GM19035 (cell line): ENCODE data around the gene PLCB1.

Experiments used
- ATAC-seq: cut with Tn5 transposase; IDR thresholded peaks from one replicate; pipeline ENCODE4 v1.9.1; 2021; ENCODE audit not compliant: unreplicated experiment

PLCB1 gene

DNA sequence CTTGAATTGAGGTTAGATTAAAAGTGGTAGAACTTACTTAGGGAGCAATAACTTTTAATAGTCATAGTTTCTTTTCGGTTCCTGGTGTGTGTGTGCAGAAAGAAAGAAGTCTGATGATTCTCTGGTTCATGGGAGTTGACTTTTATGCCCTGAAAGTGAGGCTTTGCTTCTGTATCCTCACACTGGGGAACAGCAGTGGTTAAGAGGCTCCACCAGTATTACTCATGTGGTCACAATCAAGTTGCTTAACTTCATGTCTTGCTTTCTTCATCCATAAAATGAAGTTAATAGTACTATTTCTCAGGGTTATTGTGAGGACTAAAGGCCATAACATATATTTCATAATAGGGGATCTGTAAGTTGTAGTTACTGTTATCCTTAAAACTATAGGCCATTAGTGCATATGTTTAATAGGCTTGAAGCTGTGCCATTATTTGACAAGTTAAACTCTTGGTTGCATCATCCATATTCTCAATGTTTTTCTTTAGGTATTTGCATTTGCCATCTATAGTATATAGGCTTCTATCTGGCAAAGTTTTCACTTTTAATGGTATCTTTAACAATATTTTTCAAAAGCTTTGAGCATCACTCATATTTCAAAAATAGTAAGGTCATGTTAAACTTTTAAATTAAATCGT, 262.4 kb downstream of the PLCB1 start:
- ATAC-seq, result peak; percentile 68

- no peak for ATAC-seq
Observed at GRCh38 chr20:8395956-8396355, 263.9 kb downstream of the PLCB1 start.

- no peak for ATAC-seq
Observed at GRCh38 chr20:8398263-8399051, 266.4 kb downstream of the PLCB1 start.

- peak; percentile 98 for ATAC-seq
Observed at GRCh38 chr20:8399947-8400346, 267.9 kb downstream of the PLCB1 start.

DNA sequence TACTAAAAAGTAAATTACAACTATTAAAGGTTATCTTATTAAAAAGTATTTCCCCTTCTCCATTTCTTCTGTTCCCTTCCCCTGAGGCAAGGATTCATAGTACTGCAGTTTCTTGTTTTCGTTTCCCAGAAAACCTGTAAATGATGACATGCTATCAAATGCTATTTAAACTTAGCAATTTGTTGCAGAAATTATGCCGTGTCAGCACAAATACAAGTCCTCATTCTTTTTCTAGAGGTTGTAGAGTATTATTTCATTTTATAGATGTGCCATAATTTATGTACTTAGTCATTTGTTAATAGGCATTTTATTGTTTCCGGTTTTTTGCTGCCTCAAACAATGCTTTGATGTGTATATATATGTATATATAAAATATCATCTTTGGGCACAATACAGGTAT, 268.4 kb downstream of the PLCB1 start:
- ATAC-seq, result no peak

DNA sequence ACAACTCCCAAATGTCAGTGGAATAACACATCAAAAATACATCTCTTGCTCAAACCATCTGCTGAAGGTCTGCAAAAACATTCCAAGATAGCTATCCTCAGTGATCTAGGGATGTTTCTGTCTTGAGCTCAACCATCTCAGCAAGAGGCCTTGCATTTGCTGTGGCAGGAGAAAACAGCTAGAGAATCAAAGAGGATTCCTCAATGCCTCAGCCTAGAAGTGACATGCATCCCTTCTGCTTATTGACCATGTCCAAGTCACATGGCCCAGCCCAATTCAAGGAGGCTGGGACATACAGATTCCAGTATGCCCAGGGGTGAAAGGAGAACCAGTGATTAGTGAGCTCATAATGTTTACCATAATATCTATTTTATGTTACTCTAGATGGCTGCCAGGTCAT, 269.5 kb downstream of the PLCB1 start:
- no peak for ATAC-seq

DNA sequence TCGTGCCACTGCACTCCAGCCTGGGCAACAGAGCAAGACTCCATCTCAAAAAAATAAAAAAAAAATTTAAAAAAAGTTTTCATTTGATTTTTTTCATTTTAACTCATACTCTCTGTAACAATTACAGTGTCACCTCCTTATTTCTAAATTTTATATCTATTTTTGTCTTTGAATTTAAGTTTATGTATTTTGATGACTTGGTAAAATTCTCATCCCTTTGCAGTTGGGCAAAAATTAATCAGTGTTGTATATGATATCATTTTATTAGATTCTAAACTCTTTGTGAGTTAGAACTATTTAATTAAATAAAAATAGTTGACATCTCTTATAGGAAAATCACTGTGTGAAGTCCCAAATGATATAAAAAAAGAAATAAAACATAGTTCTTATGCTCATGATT, 270.7 kb downstream of the PLCB1 start:
- no peak for ATAC-seq

GRCh38 chr20:8404912-8405635, 273.0 kb downstream of the PLCB1 start:
- ATAC-seq, result no peak

GRCh38 chr20:8406391-8406790, 274.3 kb downstream of the PLCB1 start:
- ATAC-seq, result no peak

DNA sequence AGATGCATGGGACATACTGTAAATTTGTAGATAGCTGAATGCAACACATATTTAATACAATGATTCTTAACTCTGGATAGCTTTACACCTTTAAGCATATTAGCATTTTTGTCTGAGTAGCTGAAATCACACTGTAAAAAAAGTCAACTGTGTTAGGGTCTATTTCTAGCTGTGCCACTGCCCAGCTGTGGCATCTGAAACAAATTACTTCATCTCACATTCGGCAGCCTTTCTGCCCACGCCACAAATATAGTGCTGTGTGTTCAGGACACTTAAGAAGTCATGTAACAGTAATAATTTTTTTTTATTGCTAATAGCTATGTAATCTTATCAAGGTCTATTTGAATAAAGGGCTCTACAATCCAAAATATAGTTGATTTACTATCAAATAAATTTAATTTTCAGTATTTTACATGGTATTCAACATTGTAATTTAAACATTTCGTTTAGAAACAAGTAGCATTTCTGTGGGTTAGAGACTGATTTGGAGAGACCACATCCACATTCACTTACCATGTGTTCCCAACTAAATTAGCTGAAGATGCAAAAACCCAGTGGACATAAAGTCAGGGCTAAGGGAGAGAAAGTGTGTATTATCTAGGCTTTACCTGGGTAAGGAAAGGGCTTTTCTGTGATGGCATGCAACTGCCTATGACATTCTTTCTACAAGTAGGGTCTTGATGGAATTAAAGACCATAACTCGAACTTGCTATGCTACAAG, 276.7 kb downstream of the PLCB1 start:
- no peak for ATAC-seq

DNA sequence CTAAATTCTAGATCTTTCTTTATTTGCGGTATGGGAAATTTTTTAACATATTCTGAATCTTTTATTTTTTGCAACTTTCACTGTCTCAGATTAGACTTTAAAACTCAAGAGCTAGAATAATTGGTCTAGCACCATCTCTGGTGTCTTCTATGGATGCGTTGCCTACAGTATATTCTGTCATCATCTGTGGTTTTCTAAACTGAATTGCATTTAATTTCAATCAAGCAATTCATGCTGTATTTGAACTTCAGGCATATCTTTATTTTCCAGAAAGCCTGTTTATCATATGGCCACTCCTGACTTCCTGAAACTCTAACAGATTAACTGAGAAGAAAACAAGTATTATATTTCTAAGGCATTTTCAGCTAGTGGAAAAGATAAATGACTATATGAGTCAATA, 281.6 kb downstream of the PLCB1 start:
- ATAC-seq, result no peak

GRCh38 chr20:8414586-8415274, 282.7 kb downstream of the PLCB1 start:
- ATAC-seq, result no peak

GRCh38 chr20:8421981-8422380, 289.9 kb downstream of the PLCB1 start:
- no peak for ATAC-seq

- ATAC-seq, result no peak
Observed at GRCh38 chr20:8423482-8423881, 291.4 kb downstream of the PLCB1 start.

GRCh38 chr20:8424010-8424409, 291.9 kb downstream of the PLCB1 start:
- no peak for ATAC-seq

DNA sequence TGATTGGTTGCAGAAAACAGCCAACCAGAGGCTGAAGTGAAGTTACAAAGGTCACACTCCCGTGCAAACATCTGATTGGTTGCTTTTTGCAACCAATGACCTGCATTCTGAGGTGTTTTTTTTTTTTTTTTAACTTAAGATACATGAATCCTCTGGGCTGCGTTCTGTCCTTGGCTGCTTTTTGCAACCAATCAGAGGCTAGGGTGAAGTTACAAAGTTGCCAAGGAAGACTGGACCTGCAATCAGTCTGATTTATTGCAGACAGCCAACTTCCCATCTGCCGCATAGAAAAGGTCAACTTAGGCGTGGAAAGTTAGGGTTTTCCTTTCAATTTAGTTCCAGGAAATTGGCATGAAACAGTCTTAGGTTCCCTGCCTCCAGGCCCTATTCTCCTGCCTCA, 292.9 kb downstream of the PLCB1 start:
- no peak for ATAC-seq

GRCh38 chr20:8425802-8426201, 293.7 kb downstream of the PLCB1 start:
- no peak for ATAC-seq

DNA sequence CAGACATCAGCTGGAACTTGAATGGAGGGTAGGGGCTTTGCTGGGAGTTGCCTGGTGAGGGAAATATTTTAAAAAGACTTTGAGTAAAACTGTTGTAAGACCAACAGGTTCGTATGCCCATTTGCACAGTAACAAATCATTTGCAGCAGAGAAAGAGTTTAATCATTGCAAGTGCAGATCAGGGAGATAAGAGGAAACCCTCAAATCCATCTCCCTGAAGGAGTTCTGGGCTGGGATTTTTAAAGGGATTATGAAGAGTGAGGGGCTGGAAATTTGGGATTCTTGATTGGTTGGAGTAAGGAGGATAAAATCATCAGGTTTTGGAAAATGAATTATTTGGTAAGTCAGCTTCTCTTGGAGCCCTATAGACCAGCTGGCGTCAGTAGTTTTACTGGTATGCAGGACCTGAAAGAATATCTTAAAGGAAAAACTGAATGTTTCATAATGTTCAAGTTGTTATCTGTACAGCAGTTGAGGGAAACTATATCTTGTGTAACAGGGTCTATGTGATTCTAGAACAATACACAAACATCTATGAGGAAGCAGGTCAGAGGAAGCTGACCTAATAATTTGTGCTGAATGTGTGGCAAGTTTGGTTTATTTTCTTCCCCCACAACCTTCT, 295.5 kb downstream of the PLCB1 start:
- ATAC-seq, result no peak

GRCh38 chr20:8428988-8429387, 296.9 kb downstream of the PLCB1 start:
- ATAC-seq, result no peak
